ENCODE measurements around the gene TOB1.

The TOB1 gene

GRCh38 chr17:50816771-50817751, 49.1 kb downstream of the TOB1 start:
- TF ChIP-seq TAF1 (IDR thresholded peaks at IDR 0.05; ENCODE audit: low read depth) = no peak
- TF ChIP-seq FOXM1 (IDR thresholded peaks at IDR 0.05; ENCODE audit: borderline replicate concordance, low read depth) = no peak
- no peak for TF ChIP-seq CEBPB (IDR thresholded peaks at IDR 0.05)
- no peak for TF ChIP-seq NFIC (IDR thresholded peaks at IDR 0.05)
- TF ChIP-seq TEAD4 (IDR thresholded peaks at IDR 0.05) = no peak
- TF ChIP-seq RAD21 (IDR thresholded peaks at IDR 0.05; ENCODE audit: low read depth) = 0 out of 2 replicates have a peak, but pooled peaks have one; percentile 28

- TF ChIP-seq MAX (IDR thresholded peaks at IDR 0.05) (no peak), YY1 (IDR thresholded peaks at IDR 0.05; ENCODE audit: low read depth) (no peak), TEAD4 (IDR thresholded peaks at IDR 0.05) (no peak), EGR1 (IDR thresholded peaks at IDR 0.05) (no peak), TAF1 (IDR thresholded peaks at IDR 0.05; ENCODE audit: low read depth) (no peak), RAD21 (IDR thresholded peaks at IDR 0.05; ENCODE audit: low read depth) (no peak), EP300 (IDR thresholded peaks at IDR 0.05; ENCODE audit: borderline replicate concordance) (no peak), CEBPB (IDR thresholded peaks at IDR 0.05) (no peak), FOXM1 (IDR thresholded peaks at IDR 0.05; ENCODE audit: borderline replicate concordance, low read depth) (no peak), TCF12 (IDR thresholded peaks at IDR 0.05; ENCODE audit: low read depth) (no peak), USF1 (IDR thresholded peaks at IDR 0.05) (no peak), ZBTB7A (IDR thresholded peaks at IDR 0.05; ENCODE audit: low read depth) (no peak), REST (IDR thresholded peaks at IDR 0.05; ENCODE audit: low read depth) (no peak), NFIC (IDR thresholded peaks at IDR 0.05) (no peak)
Measured at GRCh38 chr17:50816271-50816670, 49.9 kb downstream of the TOB1 start.

GRCh38 chr17:50815400-50815799, 50.8 kb downstream of the TOB1 start:
- TF ChIP-seq EGR1 (IDR thresholded peaks at IDR 0.05) = no peak
- no peak for TF ChIP-seq USF1 (IDR thresholded peaks at IDR 0.05)
- no peak for TF ChIP-seq RAD21 (IDR thresholded peaks at IDR 0.05; ENCODE audit: low read depth)
- no peak for TF ChIP-seq TAF1 (IDR thresholded peaks at IDR 0.05; ENCODE audit: low read depth)
- no peak for TF ChIP-seq NFIC (IDR thresholded peaks at IDR 0.05)
- no peak for TF ChIP-seq TCF12 (IDR thresholded peaks at IDR 0.05; ENCODE audit: low read depth)
- TF ChIP-seq FOXM1 (IDR thresholded peaks at IDR 0.05; ENCODE audit: borderline replicate concordance, low read depth) = no peak
- TF ChIP-seq MAX (IDR thresholded peaks at IDR 0.05) = no peak
- TF ChIP-seq TEAD4 (IDR thresholded peaks at IDR 0.05) = no peak
- TF ChIP-seq CREB1 (IDR thresholded peaks at IDR 0.05; ENCODE audit: low read depth) = no peak
- no peak for TF ChIP-seq YY1 (IDR thresholded peaks at IDR 0.05; ENCODE audit: low read depth)
- TF ChIP-seq ZBTB7A (IDR thresholded peaks at IDR 0.05; ENCODE audit: low read depth) = no peak
- no peak for TF ChIP-seq EP300 (IDR thresholded peaks at IDR 0.05; ENCODE audit: borderline replicate concordance)
- no peak for TF ChIP-seq REST (IDR thresholded peaks at IDR 0.05; ENCODE audit: low read depth)
- no peak for TF ChIP-seq CEBPB (IDR thresholded peaks at IDR 0.05)

GRCh38 chr17:50813583-50813982, 52.6 kb downstream of the TOB1 start:
- no peak for TF ChIP-seq FOXM1 (IDR thresholded peaks at IDR 0.05; ENCODE audit: borderline replicate concordance, low read depth)
- TF ChIP-seq EP300 (IDR thresholded peaks at IDR 0.05; ENCODE audit: borderline replicate concordance) = no peak
- no peak for TF ChIP-seq CEBPB (IDR thresholded peaks at IDR 0.05)
- TF ChIP-seq REST (IDR thresholded peaks at IDR 0.05; ENCODE audit: low read depth) = no peak
- TF ChIP-seq TCF12 (IDR thresholded peaks at IDR 0.05; ENCODE audit: low read depth) = no peak
- no peak for TF ChIP-seq ZBTB7A (IDR thresholded peaks at IDR 0.05; ENCODE audit: low read depth)
- no peak for TF ChIP-seq NFIC (IDR thresholded peaks at IDR 0.05)
- TF ChIP-seq RAD21 (IDR thresholded peaks at IDR 0.05; ENCODE audit: low read depth) = no peak
- no peak for TF ChIP-seq TAF1 (IDR thresholded peaks at IDR 0.05; ENCODE audit: low read depth)
- no peak for TF ChIP-seq YY1 (IDR thresholded peaks at IDR 0.05; ENCODE audit: low read depth)
- TF ChIP-seq USF1 (IDR thresholded peaks at IDR 0.05) = no peak
- no peak for TF ChIP-seq CREB1 (IDR thresholded peaks at IDR 0.05; ENCODE audit: low read depth)
- TF ChIP-seq MAX (IDR thresholded peaks at IDR 0.05) = no peak
- no peak for TF ChIP-seq TEAD4 (IDR thresholded peaks at IDR 0.05)
- TF ChIP-seq EGR1 (IDR thresholded peaks at IDR 0.05) = no peak

All from Ishikawa (cell line).